Left colon (tissue), 2 donors: Measurements from ENCODE around the gene APOL4. TPM values are rescaled to one million over a fixed set of nuclear protein-coding genes. Genes with fewer than 3 reads are reported as not detected.
"Not testable (repeated sequence)": the region's sequence is repeated elsewhere in the genome, so short reads cannot be mapped to it uniquely, and the experiment has no call there.

Experiments
- ATAC-seq: fragments of 200-7000 bp; cut with Tn5 transposase; one replicate; pipeline ENCODE4 v1.9.1; 2020; ENCODE audit warnings: mild to moderate bottlenecking, moderate library complexity
- DNase-seq, 2 donors: peaks; one replicate each; pipeline ENCODE4 v3.0.0-alpha.2; 2020
- intact Hi-C, 2 donors: fragments of 100-400 bp; cut with DNase I in 1 of 2; cut with micrococcal nuclease in 1 of 2; formaldehyde crosslinking; loops; one replicate each; pipeline versions ENCODE4 v1.11.2 to v1.14.0; 2022; cut with DNase I, micrococcal nuclease
- total RNA-seq, 2 donors: library from RNA; stranded (reverse); fragmentation: NEBNext Ultra II Directional; extraction: Animal tissue kit (Norgen Biotek cat#: 25700); gene quantifications; one replicate each; pipeline ENCODE4 v1.2.1, GENCODE V29; 2021
- donor health status: DM: no; HTN: no; CAD: no.
- donor health status: DM: yes; HTN: yes; CAD: no.

Gene APOL4
- total RNA-seq, 2 donors from 2014 or later, result 0.95 to 2.4 TPM

- intact Hi-C loops, result no loop called here
- ATAC-seq, result no peak
- DNase-seq, result no peak
Measured at GRCh38 chr22:36211237-36211861, 9.7 kb upstream of the APOL4 start.

GRCh38 chr22:36210224-36210623 is 8.6 kb upstream of the APOL4 start:
- intact Hi-C loops, result no loop called here
- ATAC-seq, result no peak

DNA sequence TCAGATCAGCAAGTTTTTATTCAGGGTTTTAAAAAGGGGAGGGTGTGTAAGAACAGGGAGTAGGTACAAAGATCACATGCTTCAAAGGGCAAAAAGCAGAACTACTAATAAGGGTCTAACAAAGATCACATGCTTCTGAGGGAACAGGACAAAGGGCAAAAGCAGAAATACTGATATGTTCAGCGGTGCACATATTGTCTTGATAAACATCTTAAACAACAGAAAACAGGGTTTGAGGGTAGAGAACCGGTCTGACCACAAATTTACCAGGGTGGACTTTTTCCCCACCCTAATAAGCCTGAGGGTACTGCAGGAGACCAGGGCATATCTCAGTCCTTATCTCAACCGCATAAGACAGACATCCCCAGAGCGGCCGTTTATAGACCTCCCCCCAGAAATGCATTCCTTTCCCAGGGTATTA is 7.9 kb upstream of the APOL4 start:
- DNase-seq, intact Hi-C loops: not testable (repeated sequence)

More at GRCh38 chr22:36210224-36210623, 8.6 kb upstream of the APOL4 start:
- no peak for DNase-seq

DNA sequence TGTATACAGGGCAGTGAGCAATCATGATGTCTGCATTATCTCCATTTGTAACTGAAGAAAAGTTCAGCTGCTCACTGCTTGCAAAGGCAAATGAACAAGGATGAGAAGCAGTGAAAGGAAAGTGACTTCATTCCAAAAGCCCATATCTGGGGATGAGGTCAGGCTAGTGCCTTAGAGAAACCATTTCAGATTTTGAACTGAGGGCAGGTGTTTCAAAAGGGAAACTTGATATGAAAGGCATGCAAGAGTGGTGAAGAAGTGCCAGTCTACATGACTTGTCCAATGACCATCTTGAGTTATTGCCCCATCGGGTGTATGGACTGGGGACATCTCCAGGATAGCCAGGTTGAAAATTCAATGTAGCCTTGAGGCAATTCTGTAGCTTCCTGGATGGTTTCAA is 7.3 kb upstream of the APOL4 start:
- DNase-seq, result no peak
- ATAC-seq, result no peak
- intact Hi-C loops, result no loop called here

More for the DNA sequence above, 7.9 kb upstream of the APOL4 start:
- ATAC-seq, result not testable (repeated sequence)

DNA sequence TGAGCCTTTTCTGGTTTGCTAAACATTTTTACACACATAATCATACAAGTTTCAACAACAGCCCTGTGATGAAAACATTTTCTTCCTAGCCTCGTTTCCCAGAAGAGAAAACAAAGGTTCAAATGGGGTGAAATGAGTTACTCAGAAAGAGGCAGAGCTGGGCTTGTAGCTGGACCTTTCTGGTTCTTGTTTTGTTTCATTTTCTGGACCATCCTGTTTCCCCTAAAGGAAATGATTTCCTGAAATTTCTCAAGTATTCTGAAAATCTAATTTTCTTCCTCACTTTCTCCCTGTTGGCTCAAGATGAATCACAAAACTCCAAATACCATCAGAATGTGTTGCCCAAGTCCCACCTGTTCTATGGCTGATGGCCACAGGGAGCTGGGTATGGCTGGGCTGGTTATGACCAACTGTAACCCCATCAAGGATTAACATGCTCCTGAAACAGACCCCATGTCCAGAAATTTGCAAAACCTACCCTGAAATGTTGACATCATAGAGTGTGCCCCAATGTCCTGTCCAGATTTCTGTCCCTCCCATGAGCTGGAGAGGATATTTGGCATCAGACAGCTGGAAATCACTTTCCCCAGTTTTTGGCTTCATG is 6.7 kb upstream of the APOL4 start:
- ATAC-seq (no peak), DNase-seq (no peak)

DNA sequence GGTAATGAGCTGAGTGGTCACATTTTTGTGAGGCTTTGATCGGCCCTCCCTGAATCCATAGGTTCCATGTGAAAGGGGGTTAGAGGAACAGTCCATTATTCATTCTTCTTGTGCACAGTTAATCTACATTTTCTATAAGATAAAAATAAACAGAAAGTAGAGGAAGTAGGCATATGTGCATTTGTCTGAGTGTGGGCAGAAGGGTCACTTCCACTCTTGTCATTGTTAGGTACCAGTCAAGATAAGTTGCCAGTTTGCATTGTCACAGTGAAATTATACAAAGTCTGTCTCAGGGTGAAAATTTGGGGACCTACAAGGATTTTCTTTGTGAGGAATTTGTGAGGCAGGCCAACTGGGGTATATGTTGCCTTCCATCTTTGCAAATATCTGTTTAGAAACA is 4.6 kb upstream of the APOL4 start:
- ATAC-seq, result no peak
- intact Hi-C loops, result no loop called here
- no peak for DNase-seq

More for the DNA sequence above, 6.7 kb upstream of the APOL4 start:
- intact Hi-C loops, result no loop called here

GRCh38 chr22:36205573-36205972 is 4.0 kb upstream of the APOL4 start:
- ATAC-seq, DNase-seq, intact Hi-C loops: not testable (repeated sequence)

GRCh38 chr22:36204632-36205015 is 3.0 kb upstream of the APOL4 start:
- DNase-seq (peak in 1 of 2 donors; percentile 60), ATAC-seq (peak; percentile 76)
- intact Hi-C loops, result no loop called here

DNA sequence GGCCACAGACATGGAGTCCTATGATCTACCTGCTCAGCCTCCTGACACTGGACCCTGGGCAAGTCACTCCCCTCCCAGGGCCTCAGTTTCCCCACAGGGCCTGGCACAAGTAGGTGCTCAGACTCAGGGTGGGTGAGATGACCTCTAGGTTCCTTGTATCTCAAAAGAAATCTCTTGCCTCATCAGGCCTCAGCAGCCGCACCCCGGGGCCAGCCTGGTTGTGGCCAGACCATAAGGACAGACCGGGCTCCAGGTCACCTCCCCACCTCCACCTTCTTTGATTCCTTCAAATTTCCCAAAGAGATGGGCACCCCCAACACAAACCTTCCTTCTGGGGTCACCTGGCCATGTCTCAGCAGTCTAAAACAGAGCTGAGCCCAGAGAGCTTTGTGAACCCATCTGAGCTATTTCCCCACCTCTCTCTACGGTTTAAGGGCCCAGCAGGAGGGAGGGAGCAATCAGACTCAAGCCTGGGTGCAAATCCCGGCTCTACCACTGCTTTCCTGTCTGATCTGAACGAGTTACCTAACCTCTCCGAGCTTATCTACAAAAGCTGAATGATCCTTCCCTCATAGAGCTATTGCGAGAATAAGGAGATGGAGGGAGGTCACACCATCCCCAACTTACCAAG is 2.5 kb upstream of the APOL4 start:
- peak in 1 of 2 donors; percentile 22 for DNase-seq
- intact Hi-C loops, result no loop called here
- ATAC-seq, result peak; percentile 23

- intact Hi-C loops, DNase-seq: not testable (repeated sequence)
- peak; percentile 34 for ATAC-seq
Measured at GRCh38 chr22:36203441-36203840, 1.8 kb upstream of the APOL4 start.

GRCh38 chr22:36202906-36203305 is 1.3 kb upstream of the APOL4 start:
- intact Hi-C loops, result not testable (repeated sequence)
- peak; percentile 55 for ATAC-seq
- DNase-seq, result peak in 1 of 2 donors; percentile 46

- ATAC-seq, result peak; percentile 55
- intact Hi-C loops, DNase-seq: not testable (repeated sequence)
Measured at GRCh38 chr22:36201025-36201424, 584 bp downstream of the APOL4 start.

DNA sequence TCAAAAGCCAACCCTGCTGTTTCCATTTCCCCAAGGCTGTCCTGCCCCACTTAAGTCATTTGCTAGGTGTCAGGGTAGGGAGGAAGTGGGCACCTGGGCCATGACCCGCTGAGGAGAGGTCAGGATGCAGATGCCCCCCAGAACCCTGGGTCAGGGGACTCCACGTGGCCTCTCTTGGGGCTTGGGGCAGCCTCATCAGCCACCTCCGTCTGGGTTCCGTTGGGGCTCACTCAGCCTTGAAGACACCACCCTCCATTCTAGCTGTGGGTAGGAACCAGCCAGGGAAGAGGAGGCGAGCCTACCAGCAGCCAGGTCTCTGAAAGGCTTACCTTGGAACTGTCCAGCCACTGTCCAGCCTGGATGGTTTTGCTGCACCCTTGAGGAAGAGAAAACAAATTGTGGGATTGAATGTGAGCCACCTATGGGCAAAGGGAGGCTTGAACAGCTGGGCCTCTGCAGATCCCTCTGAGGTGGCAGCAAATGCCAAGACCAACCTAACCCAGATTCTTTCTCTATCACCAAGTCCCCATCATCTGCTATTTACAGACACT is 2.5 kb downstream of the APOL4 start:
- no peak for DNase-seq
- ATAC-seq, result no peak
- intact Hi-C loops, result no loop called here

GRCh38 chr22:36198536-36198935 is 3.1 kb downstream of the APOL4 start:
- no peak for ATAC-seq
- intact Hi-C loops, result no loop called here
- DNase-seq, result no peak

DNA sequence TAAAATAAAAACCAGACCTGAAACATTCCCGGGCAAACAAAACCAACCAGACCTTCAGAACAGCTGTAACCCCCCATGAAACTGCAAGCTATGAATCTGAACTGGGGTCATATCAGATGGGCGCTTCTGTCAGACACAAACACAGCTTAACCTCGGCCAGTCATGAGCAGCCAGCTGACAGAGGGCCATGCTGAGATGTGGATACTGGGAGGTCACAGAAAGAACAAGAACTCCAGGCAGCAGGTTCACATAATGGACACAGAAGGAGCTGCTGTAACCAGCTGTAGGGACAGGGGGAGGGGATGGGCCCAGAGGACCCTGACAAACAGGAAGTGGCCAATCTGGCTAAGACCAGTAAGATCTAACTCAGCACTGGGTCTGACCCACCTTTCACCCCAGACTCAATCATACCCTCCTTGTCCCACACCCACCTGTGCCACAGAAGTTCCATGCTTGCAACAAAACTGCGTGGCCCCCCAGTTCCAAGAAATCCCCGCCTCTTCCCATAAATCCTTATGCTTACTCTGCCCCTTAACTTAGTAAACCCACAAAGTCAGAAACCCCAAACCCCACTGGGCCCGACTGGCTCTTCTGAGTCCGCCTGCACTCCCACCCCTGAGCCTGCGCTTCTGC is 4.0 kb downstream of the APOL4 start:
- ATAC-seq (no peak), DNase-seq (no peak)
- intact Hi-C loops, result no loop called here

- ATAC-seq, result no peak
- DNase-seq, result peak in 1 of 2 donors; percentile 65
Measured at GRCh38 chr22:36197065-36197440, 4.6 kb downstream of the APOL4 start.

GRCh38 chr22:36196254-36197064 is 5.2 kb downstream of the APOL4 start:
- no peak for DNase-seq
- ATAC-seq, result peak; percentile 67
- intact Hi-C loops, result no loop called here

More at GRCh38 chr22:36197065-36197440, 4.6 kb downstream of the APOL4 start:
- intact Hi-C loops, result no loop called here

DNA sequence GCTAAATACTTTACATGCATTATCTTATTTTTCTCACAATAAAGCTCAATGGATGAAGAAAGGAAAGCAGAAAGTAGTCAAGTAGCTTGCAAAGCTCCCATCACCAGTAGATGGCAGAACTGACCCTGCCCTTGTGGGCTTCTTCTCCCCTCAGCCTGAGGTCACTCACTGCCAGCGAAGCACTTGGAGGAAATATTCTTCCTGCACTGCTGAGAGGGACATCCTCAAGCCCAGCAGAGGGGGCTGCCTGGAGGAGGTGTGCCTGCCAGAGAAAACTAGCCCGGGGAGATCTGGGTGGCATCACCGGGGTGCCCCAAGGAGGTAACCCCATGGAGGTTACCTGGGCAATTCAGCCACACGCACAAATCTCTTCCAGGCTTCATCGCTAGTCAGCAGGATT is 6.6 kb downstream of the APOL4 start:
- peak; percentile 85 for ATAC-seq

More for the DNA sequence above, 6.6 kb downstream of the APOL4 start:
- peak; percentile 54 to 58 for DNase-seq
- intact Hi-C loops, result loop anchor here in 1 of 2 donors (5.0 kb wide), 1 partner anchor 77 kb away; no protein-coding TSS in a partner anchor
